DOHH2 (cell line): ENCODE data around the gene PDGFB.

Source experiments
- CTCF ChIP-seq: fragments of 200-600 bp; sonication (generic); IDR thresholded peaks from one replicate; pipeline ENCODE4 v1.5.1; 2014; ENCODE audit warnings: antibody characterized with exemption, mild to moderate bottlenecking, low read depth, low read length; ENCODE audit not compliant: poor library complexity, severe bottlenecking
- EZH2phosphoT487 ChIP-seq: fragments of 200-600 bp; sonication (generic); IDR thresholded peaks from 2 replicates; pipeline ENCODE4 v1.6.1; 2017; ENCODE audit warnings: borderline replicate concordance, mild to moderate bottlenecking, antibody characterized with exemption, low read length, moderate library complexity, mixed read lengths

GRCh38 chr22:39293766-39294368 lies 49.1 kb upstream of the PDGFB start:
- no peak for TF ChIP-seq CTCF
- TF ChIP-seq EZH2phosphoT487 = no peak
